OCI-LY1 (cell line): ENCODE data around the gene INSRR.

Source experiments
- H2AFZ ChIP-seq: fragments of 200-600 bp; sonication (generic), shearing (Covaris generic); 2 replicates; pipeline ENCODE4 v1.6.0; 2014; ENCODE audit warnings: antibody characterized with exemption, mild to moderate bottlenecking, low read length
- H3F3A ChIP-seq: fragments of 200-600 bp; sonication (generic), shearing (Covaris generic); 2 replicates; pipeline ENCODE4 v1.6.0; 2014; ENCODE audit warnings: mild to moderate bottlenecking, antibody characterized with exemption, low read length, moderate library complexity; ENCODE audit not compliant: insufficient read depth
- H3K27ac ChIP-seq: fragments of 200-600 bp; sonication (generic); 2 replicates; pipeline ENCODE4 v1.5.1; 2014; ENCODE audit warnings: low read length, mixed run types, mild to moderate bottlenecking, low read depth; ENCODE audit not compliant: poor library complexity, severe bottlenecking
- H3K27me3 ChIP-seq: fragments of 200-600 bp; sonication (generic); 2 replicates; pipeline ENCODE4 v1.6.0; 2014; ENCODE audit warnings: antibody characterized with exemption, mild to moderate bottlenecking, low read length, moderate library complexity; ENCODE audit not compliant: insufficient read depth
- H3K36me3 ChIP-seq: fragments of 200-600 bp; sonication (generic); 2 replicates; pipeline ENCODE4 v1.6.1; 2014; ENCODE audit warnings: mild to moderate bottlenecking, antibody characterized with exemption, low read length, moderate library complexity, mixed read lengths; ENCODE audit not compliant: insufficient read depth
- H3K4me1 ChIP-seq: fragments of 200-600 bp; sonication (generic); 2 replicates; pipeline ENCODE4 v1.5.1; 2014; ENCODE audit warnings: mild to moderate bottlenecking, low read length, moderate library complexity; ENCODE audit not compliant: insufficient read depth, severe bottlenecking
- H3K4me2 ChIP-seq: fragments of 200-600 bp; sonication (generic), shearing (Covaris generic); 2 replicates; pipeline ENCODE4 v1.6.1; 2014; ENCODE audit warnings: low read length
- H3K4me3 ChIP-seq: fragments of 200-600 bp; sonication (generic); 2 replicates; pipeline ENCODE4 v1.5.1; 2014; ENCODE audit warnings: low read length, low read depth, mild to moderate bottlenecking, mixed read lengths; ENCODE audit not compliant: poor library complexity, severe bottlenecking
- H3K79me2 ChIP-seq: fragments of 200-600 bp; shearing (Covaris generic); 2 replicates; pipeline ENCODE4 v1.6.1; 2016; ENCODE audit warnings: mixed run types, low read length, mixed read lengths; ENCODE audit not compliant: insufficient read depth
- H3K9ac ChIP-seq: fragments of 200-600 bp; sonication (generic), shearing (Covaris generic); 2 replicates; pipeline ENCODE4 v1.6.1; 2014; ENCODE audit warnings: mild to moderate bottlenecking, low read length, mixed read lengths
- H3K9me2 ChIP-seq: fragments of 200-600 bp; sonication (generic), shearing (Covaris generic); 2 replicates; pipeline ENCODE4 v1.6.1; 2014; ENCODE audit warnings: low read depth, mild to moderate bottlenecking, low read length, mixed read lengths
- H3K9me3 ChIP-seq: fragments of 200-600 bp; shearing (Covaris generic); 2 replicates; pipeline ENCODE4 v1.6.1; 2014; ENCODE audit warnings: low read length, mixed read lengths
- H4K20me1 ChIP-seq: fragments of 200-600 bp; sonication (generic), shearing (Covaris generic); 2 replicates; pipeline ENCODE4 v1.6.0; 2016; ENCODE audit warnings: mild to moderate bottlenecking, low read length; ENCODE audit not compliant: insufficient read depth
- CTCF ChIP-seq: fragments of 200-600 bp; sonication (generic), shearing (Covaris generic); IDR thresholded peaks from 2 replicates; pipeline ENCODE4 v1.5.1; 2017; ENCODE audit warnings: mild to moderate bottlenecking, antibody characterized with exemption, low read length, moderate library complexity, mixed read lengths
- EZH2 ChIP-seq: fragments of 200-600 bp; sonication (generic), shearing (Covaris generic); IDR thresholded peaks from 2 replicates; pipeline ENCODE4 v1.8.0; 2017; ENCODE audit warnings: borderline replicate concordance, mixed run types, mild to moderate bottlenecking, antibody characterized with exemption, low read length, moderate library complexity, mixed read lengths

INSRR gene

GRCh38 chr1:156882543-156882942, 23.6 kb upstream of the INSRR start:
- Histone ChIP-seq H3K9ac (no peak overlapping the region), H3K4me3 (no peak overlapping the region), H3K27ac (no peak overlapping the region), H3K27me3 (0 out of 2 replicates have a peak, but pooled peaks cover 7% of the 10 kb centered on the region), H3K4me2 (no peak overlapping the region), H4K20me1 (no peaks in the 10 kb centered on the region), H3K9me3 (no peaks in the 10 kb centered on the region), H2AFZ (no peak overlapping the region), H3K9me2 (no peaks in the 10 kb centered on the region), H3K4me1 (no peaks in the 10 kb centered on the region), H3F3A (no peaks in the 10 kb centered on the region), H3K79me2 (no peaks in the 10 kb centered on the region), H3K36me3 (no peaks in the 10 kb centered on the region)
- no peak for TF ChIP-seq CTCF
- TF ChIP-seq EZH2: no peak

- H3K79me2 ChIP-seq: no peaks in the 10 kb centered on the region
- TF ChIP-seq CTCF (no peak), EZH2 (no peak)
- H3K9me2 ChIP-seq: no peaks in the 10 kb centered on the region
- H4K20me1 ChIP-seq: no peaks in the 10 kb centered on the region
- no peaks in the 10 kb centered on the region for H3K9me3 ChIP-seq
- no peak overlapping the region for H3K27ac ChIP-seq
- H3K4me1 ChIP-seq: no peaks in the 10 kb centered on the region
- no peak overlapping the region for H3K4me2 ChIP-seq
- H3K9ac ChIP-seq: no peak overlapping the region
- no peaks in the 10 kb centered on the region for H3F3A ChIP-seq
- H3K27me3 ChIP-seq: 0 out of 2 replicates have a peak, but pooled peaks cover 7% of the 10 kb centered on the region
- H3K36me3 ChIP-seq: no peaks in the 10 kb centered on the region
- no peak overlapping the region for H2AFZ ChIP-seq
- no peak overlapping the region for H3K4me3 ChIP-seq
These were observed 22.7 kb upstream of the INSRR start for GRCh38 chr1:156881663-156882062.

- Histone ChIP-seq H3K9me2 (no peaks in the 10 kb centered on the region), H3F3A (no peaks in the 10 kb centered on the region), H3K36me3 (no peaks in the 10 kb centered on the region), H3K9ac (no peak overlapping the region), H3K27me3 (0 out of 2 replicates have a peak, but pooled peaks cover 7% of the 10 kb centered on the region), H3K9me3 (no peaks in the 10 kb centered on the region), H3K79me2 (no peaks in the 10 kb centered on the region), H3K27ac (no peak overlapping the region), H3K4me2 (no peak overlapping the region), H4K20me1 (no peaks in the 10 kb centered on the region), H3K4me3 (no peak overlapping the region), H2AFZ (no peak overlapping the region), H3K4me1 (no peaks in the 10 kb centered on the region)
- TF ChIP-seq CTCF (no peak), EZH2 (no peak)
These were observed 22.2 kb upstream of the INSRR start for GRCh38 chr1:156881101-156881500.
